HL-60/S4 (cell line): ENCODE data around the gene AGO1.

Experiments used
- in situ Hi-C: fragments of 300-500 bp; cut with MboI; formaldehyde crosslinking; loops from 2 replicates; pipeline ENCODE4 v1.14.3; 2022; ENCODE audit warnings: low sequenced_read_pairs

AGO1 gene

GRCh38 chr1:35882945-35883634 is at the start of gene AGO1:
TSS of gene AGO1 (plus strand) at chr1:35883209. CDS start at chr1:35883422, 213 bp downstream.
- in situ Hi-C loops, result no loop called here

DNA sequence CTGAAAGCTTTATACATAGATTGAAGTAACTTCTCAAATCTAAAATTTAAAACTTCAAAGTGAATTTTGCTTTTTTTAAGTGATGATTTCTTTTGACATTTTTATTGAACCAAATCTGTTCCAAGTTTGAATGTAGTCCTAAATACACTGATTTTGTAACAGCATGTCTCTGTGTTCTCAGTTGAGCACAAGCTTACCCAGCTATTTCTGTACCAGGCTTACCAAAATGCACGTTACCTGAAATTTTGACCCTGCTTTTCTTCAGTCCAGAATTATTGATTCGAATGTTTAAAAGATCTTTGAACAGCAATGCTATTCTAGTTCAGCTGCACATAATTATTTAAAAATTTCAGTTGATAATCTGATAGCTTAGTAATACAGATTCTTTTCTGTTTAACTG is 49.6 kb upstream of the AGO1 start:
- in situ Hi-C loops, result no loop called here

- in situ Hi-C loops, result no loop called here
Measured at GRCh38 chr1:35834218-35834617, 48.8 kb upstream of the AGO1 start.

GRCh38 chr1:35835398-35835797 is 47.6 kb upstream of the AGO1 start:
- in situ Hi-C loops, result no loop called here

GRCh38 chr1:35836734-35837133 is 46.3 kb upstream of the AGO1 start:
- in situ Hi-C loops, result no loop called here

DNA sequence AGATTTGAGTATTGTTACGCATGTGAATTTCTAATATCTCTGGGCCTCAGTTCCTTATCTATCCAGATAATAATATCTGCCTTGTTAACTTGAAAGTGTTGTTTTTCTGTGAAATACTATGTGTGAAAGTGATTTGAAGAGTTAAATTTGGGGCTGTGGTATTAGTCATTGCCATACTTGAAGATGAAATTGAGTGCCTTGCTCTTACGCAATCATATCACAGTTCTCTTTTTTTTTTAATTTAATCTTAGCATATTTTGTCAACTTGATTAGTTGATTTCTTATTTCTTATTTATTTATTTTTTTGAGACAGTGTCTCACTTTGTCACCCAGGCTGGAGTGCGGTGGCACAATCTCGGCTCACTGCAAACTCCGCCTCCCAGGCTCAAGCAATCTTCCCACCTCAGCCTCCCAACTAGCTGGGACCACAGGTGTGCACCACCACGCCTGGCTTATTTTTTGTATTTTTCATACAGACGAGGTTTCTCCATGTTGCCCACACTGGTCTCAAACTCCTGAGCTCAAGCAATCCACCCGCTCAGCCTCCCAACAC is 44.2 kb upstream of the AGO1 start:
- in situ Hi-C loops, result no loop called here

DNA sequence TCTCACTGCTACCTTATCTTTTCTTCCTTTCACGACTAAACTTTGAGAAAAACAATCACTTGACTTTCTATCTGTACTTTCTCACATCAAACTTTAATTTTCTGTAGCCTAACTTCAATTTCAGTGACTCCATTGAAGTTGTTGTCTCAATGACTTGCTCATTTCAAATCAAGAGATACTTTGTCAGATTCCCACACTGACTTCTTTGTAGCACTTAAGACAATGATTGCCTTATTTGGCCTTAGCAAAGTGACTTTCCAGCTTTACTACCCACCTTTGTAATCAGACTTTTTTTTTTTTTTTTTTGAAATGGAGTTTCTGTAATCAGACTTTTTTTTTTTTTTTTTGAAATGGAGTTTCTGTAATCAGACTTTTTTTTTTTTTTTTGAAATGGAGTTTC is 38.2 kb upstream of the AGO1 start:
- in situ Hi-C loops, result no loop called here

DNA sequence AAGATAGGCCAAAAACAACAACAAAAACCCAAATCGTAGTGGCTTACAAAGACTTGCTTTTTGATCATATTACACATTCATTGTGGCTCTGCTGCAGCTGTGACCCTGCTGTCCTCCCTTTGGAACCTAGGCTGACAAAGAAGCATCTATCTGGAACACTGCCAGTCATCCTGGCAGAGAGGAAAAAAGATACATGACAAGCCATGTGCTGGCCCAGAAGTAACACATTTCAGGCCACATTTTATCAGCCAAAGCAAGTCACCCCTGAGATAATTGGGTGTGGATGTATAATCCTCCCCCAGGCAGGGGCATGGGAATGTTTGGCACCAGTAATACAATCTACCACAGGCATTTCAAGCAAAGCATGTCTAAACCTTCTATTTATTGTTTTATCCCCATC is 37.2 kb upstream of the AGO1 start:
- in situ Hi-C loops, result no loop called here

DNA sequence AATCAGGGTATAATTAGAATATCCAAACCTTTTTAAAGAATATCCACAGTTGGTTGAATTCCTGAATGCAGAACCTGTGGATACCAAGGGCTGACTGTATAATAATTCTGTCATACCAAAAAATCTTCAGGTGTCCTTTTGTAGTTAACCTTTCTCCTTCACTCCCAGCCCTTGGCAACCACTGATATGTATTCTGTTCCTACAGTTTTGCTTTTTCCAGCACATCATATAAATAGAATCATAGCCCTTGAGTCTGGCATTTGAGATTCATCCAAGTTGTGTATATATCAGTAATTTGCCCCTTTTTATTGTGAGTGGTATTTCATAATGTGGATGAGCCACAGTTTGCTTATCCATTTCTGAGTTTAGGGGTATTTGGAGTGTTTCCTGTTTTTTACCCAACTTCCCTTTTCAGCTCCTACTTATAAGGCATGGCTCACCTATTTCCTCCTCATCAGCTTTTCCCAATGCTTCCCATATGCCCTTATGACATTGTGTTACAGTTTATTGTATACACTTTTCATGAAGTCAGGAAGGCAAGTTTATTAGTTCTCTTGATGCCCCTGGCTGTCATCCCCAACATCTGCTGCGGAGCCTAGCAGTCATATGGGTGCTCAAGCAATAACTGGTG is 35.0 kb upstream of the AGO1 start:
- in situ Hi-C loops, result no loop called here

DNA sequence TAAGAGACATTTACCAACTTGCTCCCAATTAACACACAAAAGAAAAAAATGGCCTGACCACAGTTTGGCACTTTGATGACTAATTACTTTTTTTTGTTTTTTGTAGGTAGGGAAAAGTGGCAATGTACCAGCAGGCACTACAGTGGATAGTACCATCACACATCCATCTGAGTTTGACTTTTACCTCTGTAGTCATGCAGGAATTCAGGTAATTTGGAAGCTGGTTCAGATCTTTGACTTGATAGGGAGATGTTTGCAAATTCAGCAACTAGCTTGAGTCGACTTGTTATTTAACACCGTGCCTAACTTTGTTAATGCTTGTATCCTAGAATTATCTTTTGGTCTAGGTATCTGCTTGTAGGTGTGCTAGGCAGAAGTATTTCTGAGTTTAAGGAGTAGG is 33.0 kb upstream of the AGO1 start:
- in situ Hi-C loops, result no loop called here

GRCh38 chr1:35850716-35851115 is 32.3 kb upstream of the AGO1 start:
- in situ Hi-C loops, result no loop called here

GRCh38 chr1:35851132-35851869 is 31.7 kb upstream of the AGO1 start:
- in situ Hi-C loops, result no loop called here

DNA sequence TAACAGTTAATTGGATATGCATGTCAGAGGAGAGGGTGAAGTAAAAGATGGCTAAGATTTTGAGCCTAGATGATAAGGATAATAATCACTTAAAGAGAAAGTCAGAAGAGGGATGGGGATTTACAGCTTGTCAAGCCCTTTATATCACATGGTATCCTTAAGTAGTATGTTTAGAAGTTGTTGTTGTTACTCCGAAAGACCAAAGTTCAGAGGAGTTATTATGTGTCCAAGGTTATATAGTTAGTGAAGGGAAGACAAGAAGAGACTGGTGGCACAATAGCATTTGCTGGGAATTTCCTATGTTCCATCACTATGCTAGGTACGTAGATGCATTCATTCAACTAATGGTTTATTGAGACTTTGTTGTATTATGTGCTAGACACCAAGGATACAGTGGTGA is 30.8 kb upstream of the AGO1 start:
- in situ Hi-C loops, result no loop called here

DNA sequence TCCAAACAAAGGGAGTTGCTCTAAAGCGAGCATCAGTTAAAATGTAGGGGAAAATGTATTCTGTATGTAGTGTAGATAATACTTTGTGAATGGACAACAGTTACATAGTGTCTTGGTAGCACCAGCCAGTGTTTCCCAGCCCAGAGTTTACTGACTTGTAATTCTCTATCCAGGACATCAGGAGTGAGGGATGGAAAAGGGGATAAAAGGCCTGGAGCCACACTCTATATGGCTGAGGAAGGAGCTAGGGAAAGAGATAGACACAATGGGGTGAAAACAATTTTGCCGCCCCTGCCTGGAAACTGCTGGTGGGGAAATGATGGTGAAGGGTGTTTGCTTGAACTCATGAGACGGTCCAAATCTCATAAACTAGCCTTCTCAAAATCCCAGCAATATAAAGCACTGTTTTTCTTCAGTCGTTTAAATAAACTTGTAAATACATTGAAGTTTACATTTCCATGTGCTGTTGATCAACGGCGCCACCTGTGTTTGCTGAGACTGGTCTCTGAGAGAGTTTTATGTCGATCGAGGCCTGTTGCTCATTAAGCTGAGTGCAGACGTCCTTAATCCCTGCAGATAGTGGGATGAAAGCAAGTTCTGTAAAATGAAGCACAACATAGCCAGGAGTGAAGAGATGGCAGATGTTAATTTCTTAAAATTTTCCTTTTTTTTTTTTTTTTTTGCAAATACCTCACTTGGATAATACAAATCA is 27.9 kb upstream of the AGO1 start:
- in situ Hi-C loops, result no loop called here

DNA sequence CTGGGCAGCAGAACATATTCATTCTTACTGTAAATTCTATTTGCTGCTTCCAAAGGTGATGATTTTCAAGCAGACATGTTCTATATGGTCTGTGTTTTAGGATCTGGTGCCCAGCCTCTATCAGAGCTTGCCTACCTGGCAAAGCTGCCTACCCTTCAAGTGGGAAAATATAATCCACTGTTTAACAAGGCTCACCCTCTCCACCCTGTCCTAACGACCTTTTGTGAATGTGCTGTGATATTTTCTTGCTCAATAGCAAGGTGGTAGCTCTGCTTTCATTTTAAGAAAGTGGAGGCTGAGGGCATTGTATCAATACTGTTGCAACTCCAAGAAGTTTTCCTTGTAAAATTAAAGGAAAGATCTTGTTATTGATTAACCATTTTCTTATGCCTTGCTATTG is 26.0 kb upstream of the AGO1 start:
- in situ Hi-C loops, result no loop called here

GRCh38 chr1:35857830-35858229 is 25.2 kb upstream of the AGO1 start:
- in situ Hi-C loops, result no loop called here

- in situ Hi-C loops, result no loop called here
Measured at GRCh38 chr1:35860696-35861095, 22.3 kb upstream of the AGO1 start.

DNA sequence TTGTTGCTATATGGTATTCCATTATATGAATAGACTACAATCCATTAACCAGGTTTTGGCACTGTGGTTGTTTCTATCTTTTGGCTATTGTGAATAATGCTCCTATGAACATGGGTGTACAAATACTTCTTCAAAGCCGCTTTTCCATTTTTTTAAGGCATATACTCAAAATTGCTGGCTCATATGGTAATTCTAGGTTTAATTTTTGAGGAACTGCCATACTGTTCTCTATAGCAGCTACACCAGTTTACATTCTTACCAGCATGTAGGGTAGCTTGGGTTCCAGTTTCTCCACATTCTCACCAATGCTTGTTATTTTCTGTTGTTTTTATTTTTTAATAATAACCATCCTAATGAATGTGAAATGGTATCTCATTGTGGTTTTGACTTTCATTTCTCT is 19.9 kb upstream of the AGO1 start:
- in situ Hi-C loops, result no loop called here

- in situ Hi-C loops, result no loop called here
Measured at GRCh38 chr1:35863881-35864625, 19.0 kb upstream of the AGO1 start.

GRCh38 chr1:35864813-35865212 is 18.2 kb upstream of the AGO1 start:
- in situ Hi-C loops, result no loop called here

DNA sequence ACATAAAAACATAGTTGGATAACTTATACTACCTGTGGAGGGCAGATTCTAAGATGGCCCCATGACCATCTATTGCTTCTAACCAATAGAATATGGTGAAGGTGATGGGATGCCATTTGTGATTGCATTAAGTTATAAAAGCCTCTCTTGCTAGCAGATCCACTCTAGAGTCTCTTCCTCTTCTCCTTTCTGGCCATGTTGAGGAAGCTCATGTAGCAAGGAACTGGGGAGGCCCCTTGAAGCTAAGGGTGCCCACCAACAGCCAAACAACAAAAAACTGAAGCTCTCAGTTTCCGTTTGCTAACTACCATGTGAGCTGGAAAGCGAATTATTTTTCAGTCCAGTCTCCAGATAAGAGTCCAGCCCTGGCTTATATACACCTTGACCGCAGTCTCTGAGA is 16.0 kb upstream of the AGO1 start:
- in situ Hi-C loops, result no loop called here
